Measurements from ENCODE around the gene KRTAP5-6. TPM values are rescaled to one million over a fixed set of nuclear protein-coding genes. Genes with fewer than 3 reads are reported as not detected.
"Not testable (repeated sequence)": the region's sequence is repeated elsewhere in the genome, so short reads cannot be mapped to it uniquely, and the experiment has no call there.

Gene KRTAP5-6
- total and polyA plus RNA-seq, 8 donors = not detected

DNA sequence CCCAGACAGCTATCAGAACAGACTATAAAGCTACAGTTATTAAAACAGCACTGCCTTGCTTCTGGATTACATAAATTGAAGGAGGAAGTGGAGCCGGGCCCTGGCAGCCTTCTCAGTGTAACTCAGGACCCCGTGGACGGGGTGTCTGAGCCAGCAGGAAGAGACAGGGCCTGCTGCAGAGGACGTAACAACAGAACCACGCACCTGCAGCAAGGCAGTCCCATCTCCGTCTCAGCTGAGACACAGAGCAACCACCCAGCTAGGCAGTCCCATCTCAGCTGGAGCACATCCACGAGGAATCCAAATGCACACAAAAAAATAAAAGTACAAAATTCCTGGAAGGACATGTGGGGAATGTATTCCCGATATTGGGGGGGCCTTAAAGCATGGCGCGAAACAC is 17.1 kb upstream of the KRTAP5-6 start:
- H3K4me1 ChIP-seq = peaks cover 0 to 4% (median 0%) of the 10 kb centered on the region in 3 donors
- H3K27me3 ChIP-seq = no peaks in the 10 kb centered on the region
- ATAC-seq (no peak), DNase-seq (no peak), FAIRE-seq (no peak)
- H3K4me3 ChIP-seq = no peak overlapping the region
- no peak for TF ChIP-seq CTCF (IDR thresholded peaks at IDR 0.05)
- WGBS, 2 donors = 72 to 88% methylated on average over 10 of the region's 10 CpGs
- no peaks in the 10 kb centered on the region for H3K36me3 ChIP-seq
- H3K27ac ChIP-seq = no peak overlapping the region
- intact Hi-C loops (cut with DNase I) = no loop called here
- no peaks in the 10 kb centered on the region for H3K9me3 ChIP-seq

DNA sequence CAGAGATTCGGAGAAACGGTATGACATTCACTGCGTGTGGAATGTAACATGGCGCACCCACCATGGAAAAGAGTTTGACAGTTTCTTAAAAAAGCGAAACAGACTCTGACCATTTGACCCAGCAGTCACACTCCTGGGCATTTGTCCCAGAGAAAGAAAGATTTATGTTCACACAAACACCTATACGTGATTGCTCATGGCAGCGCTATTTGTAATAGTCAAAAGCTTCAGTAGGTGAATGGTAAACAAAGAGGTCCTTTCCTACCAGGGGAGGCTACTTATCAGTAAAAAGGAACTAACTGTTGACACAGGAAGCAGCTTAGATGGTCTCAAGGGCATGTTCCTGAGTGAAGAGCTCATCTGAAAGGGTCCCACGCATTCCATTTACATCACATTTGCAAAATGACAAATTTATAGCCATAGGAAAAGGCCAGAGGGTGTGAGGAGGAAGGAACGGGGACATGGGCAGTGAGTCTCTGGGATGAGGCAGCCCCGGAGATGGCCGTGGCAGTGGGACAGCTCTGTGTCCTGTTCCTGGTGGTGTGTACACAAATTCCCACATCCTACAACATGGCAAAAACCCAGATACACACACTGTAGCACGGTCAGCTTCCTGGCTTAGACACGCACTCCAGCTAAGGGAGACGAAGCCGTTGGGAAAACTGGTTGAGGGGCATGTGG is 14.6 kb upstream of the KRTAP5-6 start:
- H3K9me3 ChIP-seq = no peaks in the 10 kb centered on the region
- H3K36me3 ChIP-seq = no peaks in the 10 kb centered on the region
- 30 to 36% methylated on average over 15 of the region's 15 CpGs for WGBS, 2 donors
- no peaks in the 10 kb centered on the region for H3K27me3 ChIP-seq
- TF ChIP-seq CTCF (IDR thresholded peaks at IDR 0.05) = no peak
- H3K4me3 ChIP-seq = no peak overlapping the region
- intact Hi-C loops (cut with DNase I) = no loop called here
- H3K4me1 ChIP-seq = no peaks in the 10 kb centered on the region
- DNase-seq (no peak), FAIRE-seq (no peak), ATAC-seq (peak in 3 of 4 donors; percentile 32 to 51 (median 48))
- no peak overlapping the region for H3K27ac ChIP-seq

GRCh38 chr11:1683216-1683615 is 13.8 kb upstream of the KRTAP5-6 start:
- ATAC-seq; H3K4me1 ChIP-seq; H3K36me3 ChIP-seq; H3K4me3 ChIP-seq; intact Hi-C loops (cut with DNase I); H3K27me3 ChIP-seq; H3K27ac ChIP-seq; FAIRE-seq; H3K9me3 ChIP-seq; DNase-seq: not testable (repeated sequence)
- 65 to 67% methylated on average over 15 to 19 of the region's 19 CpGs for WGBS, 2 donors

DNA sequence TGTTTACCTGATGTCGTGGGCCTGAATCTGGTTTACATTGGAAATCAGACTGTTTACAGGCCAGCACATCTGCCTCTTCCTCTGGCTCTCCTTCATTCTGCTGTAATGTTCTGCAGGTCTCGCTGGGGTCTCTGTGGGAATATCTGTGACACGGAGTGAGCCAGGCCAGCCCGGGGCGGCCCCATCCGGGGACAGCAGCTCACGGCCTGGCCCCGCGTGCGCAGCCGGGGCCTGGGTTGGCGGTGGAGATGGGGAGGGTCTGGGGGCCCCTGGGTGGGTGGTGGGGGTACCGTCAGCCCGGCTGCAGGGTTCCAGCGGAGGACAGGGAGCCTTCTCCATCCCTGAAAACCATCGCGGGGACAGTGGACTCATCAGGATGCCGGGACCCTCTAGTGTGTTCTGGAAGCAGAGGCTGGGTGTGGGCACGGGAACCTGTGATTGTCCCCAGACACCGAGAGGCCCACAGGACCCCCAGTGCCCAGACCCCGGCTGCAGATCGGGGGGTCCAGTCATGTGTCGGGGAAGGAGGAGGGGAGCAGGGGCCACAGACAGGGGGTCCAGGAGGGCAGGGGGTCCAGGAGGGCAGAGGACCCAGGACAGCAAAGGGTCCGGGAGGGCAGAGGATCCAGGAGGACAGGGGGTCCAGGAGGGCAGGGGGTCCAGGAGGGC is 13.0 kb upstream of the KRTAP5-6 start:
- ATAC-seq; H3K27ac ChIP-seq; H3K4me1 ChIP-seq; H3K4me3 ChIP-seq; DNase-seq; H3K9me3 ChIP-seq; FAIRE-seq; intact Hi-C loops (cut with DNase I); H3K27me3 ChIP-seq; H3K36me3 ChIP-seq: not testable (repeated sequence)
- 72 to 77% methylated on average over 6 to 16 of the region's 24 CpGs for WGBS, 2 donors

DNA sequence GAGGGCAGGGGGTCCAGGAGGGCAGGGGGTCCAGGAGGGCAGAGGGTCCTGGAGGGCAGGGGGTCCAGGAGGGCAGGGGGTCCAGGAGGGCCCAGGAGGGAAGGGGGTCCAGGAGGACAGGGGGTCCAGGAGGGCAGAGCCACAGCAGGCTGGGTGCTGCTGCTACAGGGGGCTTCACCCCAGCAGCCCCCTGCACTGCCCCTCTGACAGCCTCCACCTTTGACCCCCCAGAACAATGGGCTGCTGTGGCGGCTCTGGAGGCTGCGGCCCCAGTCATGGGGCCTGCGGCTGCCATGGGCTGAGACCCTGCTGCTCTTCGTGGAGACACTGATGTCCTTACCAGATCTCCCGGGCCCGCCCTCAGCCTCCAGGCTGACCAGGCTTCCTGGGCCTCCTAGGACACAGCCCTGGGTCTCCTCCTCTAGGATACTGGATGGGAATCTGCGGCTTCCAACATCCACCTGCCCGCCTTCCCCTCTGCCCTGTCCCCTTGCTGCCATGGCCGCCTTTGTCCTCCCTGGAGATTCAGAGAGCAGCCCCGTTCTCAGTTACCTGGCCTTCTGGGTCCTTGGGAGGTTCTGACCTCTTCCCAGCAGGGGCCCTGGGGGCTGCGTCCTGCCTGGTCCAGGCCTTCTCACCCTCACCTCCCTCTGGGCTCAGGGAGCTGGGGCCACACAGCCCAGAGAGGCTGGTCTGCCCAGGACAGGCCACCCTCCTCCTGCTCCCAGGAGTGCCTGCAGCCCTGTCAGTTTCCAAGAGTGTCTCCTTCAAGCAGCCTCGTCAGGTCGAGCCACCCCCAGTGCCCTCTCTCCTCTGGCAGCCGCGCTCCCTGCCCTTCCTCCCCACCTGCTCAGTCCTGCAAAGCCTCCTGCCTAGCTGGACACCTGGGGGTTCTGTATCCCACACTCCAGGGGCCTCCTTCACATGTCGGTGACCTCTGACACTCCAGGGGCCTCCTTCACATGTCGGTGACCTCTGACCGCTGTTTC is 11.8 kb upstream of the KRTAP5-6 start:
- H3K9me3 ChIP-seq; H3K4me3 ChIP-seq; H3K4me1 ChIP-seq; DNase-seq; H3K36me3 ChIP-seq; FAIRE-seq; H3K27ac ChIP-seq; intact Hi-C loops (cut with DNase I); H3K27me3 ChIP-seq: not testable (repeated sequence)
- 73 to 80% methylated on average over 10 to 14 of the region's 18 CpGs for WGBS, 2 donors
- peak in 1 of 4 donors; percentile 32 for ATAC-seq

GRCh38 chr11:1686220-1686619 is 10.8 kb upstream of the KRTAP5-6 start:
- H3K27ac ChIP-seq; H3K27me3 ChIP-seq; DNase-seq; H3K4me3 ChIP-seq; H3K36me3 ChIP-seq; FAIRE-seq; ATAC-seq; H3K9me3 ChIP-seq; H3K4me1 ChIP-seq; intact Hi-C loops (cut with DNase I): not testable (repeated sequence)
- 69 to 80% methylated on average over 11 to 12 of the region's 15 CpGs for WGBS, 2 donors

DNA sequence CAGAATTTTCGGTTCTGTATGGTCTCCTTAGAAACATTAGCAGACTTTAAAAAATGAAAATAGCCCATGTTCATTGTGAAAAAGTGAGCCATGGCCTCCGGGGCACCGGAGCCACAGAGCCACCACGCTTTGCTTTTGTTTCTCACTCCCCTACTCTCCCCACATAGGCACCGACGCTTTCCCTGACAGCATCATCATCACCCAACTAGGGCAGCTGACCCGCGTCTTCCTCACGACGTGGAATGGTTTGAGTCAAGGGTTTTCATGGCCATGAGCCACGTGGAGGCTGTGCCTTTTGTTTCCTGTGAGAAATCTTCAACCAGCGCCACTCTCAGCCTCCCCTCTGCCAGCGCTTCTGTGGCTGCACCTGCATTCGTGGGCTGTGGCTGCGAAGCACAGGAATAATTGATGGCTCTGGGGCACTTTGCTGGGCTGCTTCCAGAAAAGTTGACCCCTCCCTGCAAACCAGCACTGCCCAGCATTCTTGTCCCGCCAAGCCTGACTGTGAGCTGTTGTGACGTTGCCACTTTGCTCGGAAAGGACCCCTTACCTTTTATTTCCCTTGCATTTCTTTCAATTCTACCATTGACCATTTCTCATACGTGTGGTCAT is 8.6 kb upstream of the KRTAP5-6 start:
- FAIRE-seq; H3K4me1 ChIP-seq; ATAC-seq; H3K27me3 ChIP-seq; H3K9me3 ChIP-seq; H3K27ac ChIP-seq; intact Hi-C loops (cut with DNase I); H3K4me3 ChIP-seq; H3K36me3 ChIP-seq; DNase-seq: not testable (repeated sequence)
- 68 to 71% methylated on average over 18 to 19 of the region's 19 CpGs for WGBS, 2 donors

- intact Hi-C loops (cut with DNase I) = loop anchor here in 2 of 3 donors (5.0 to 10.0 kb wide), 4 partner anchors 37 to 468 kb away; no protein-coding TSS in a partner anchor
Observed at GRCh38 chr11:1689250-1690166, 7.5 kb upstream of the KRTAP5-6 start.

More at GRCh38 chr11:1689250-1690166, 7.5 kb upstream of the KRTAP5-6 start:
- H3K27me3 ChIP-seq, H3K4me3 ChIP-seq, ATAC-seq, H3K9me3 ChIP-seq, H3K36me3 ChIP-seq, H3K4me1 ChIP-seq, FAIRE-seq, H3K27ac ChIP-seq: not testable (repeated sequence)
- 50 to 65% methylated on average over 27 to 32 of the region's 32 CpGs for WGBS, 2 donors
- peak in 1 of 6 donors; percentile 65 for DNase-seq
